ENCODE results near the gene LRP1B.

- TF ChIP-seq CTCF (IDR thresholded peaks at IDR 0.05) (no peak), POLR2A (IDR thresholded peaks at IDR 0.05) (no peak)
These were observed 1279.4 kb downstream of the LRP1B start for GRCh38 chr2:140851258-140851981.

Measured in tibial nerve (tissue), 3 donors.